Spleen (tissue), 11 donors: ENCODE measurements around the gene TRAM2. TPM values are rescaled to one million over a fixed set of nuclear protein-coding genes. Genes with fewer than 3 reads are reported as not detected.

Source experiments
- DNase-seq: peaks from one replicate; pipeline ENCODE4 v3.0.0-alpha.2; 2020
- H3K27ac ChIP-seq, 8 donors: fragments of 200-600 bp; sonication (generic) in 7 of 8; 1 replicate in 4 of 8; 2 replicates in 4 of 8; pipeline versions ENCODE4 v1.5.0 to v1.8.0; 2016 to 2021; ENCODE audit warnings: inconsistent platforms in 4 of 8, mild to moderate bottlenecking in 4 of 8, moderate library complexity in 1 of 8
- H3K27me3 ChIP-seq, 7 donors: fragments of 200-600 bp; sonication (generic) in 6 of 7; replicated peaks in 1 of 7; 1 replicate in 4 of 7; 2 replicates in 3 of 7; pipeline versions ENCODE4 v1.5.0 to v1.8.0; 2016 to 2021; ENCODE audit warnings: inconsistent platforms in 3 of 7, mild to moderate bottlenecking in 1 of 7
- H3K36me3 ChIP-seq, 6 donors: fragments of 200-600 bp; sonication (generic) in 5 of 6; 1 replicate in 4 of 6; 2 replicates in 2 of 6; pipeline versions ENCODE4 v1.5.0 to v1.8.0; 2016 to 2021; ENCODE audit warnings: inconsistent platforms in 2 of 6
- H3K4me1 ChIP-seq, 6 donors: fragments of 200-600 bp; sonication (generic) in 5 of 6; 1 replicate in 3 of 6; 2 replicates in 3 of 6; pipeline versions ENCODE4 v1.5.0 to v1.8.0; 2016 to 2021; ENCODE audit warnings: inconsistent platforms in 3 of 6
- H3K4me3 ChIP-seq, 8 donors: fragments of 200-600 bp; sonication (generic) in 7 of 8; 1 replicate in 4 of 8; 2 replicates in 4 of 8; pipeline versions ENCODE4 v1.5.0 to v1.8.0; 2016 to 2021; ENCODE audit warnings: inconsistent platforms in 4 of 8, mild to moderate bottlenecking in 4 of 8, moderate library complexity in 2 of 8
- H3K9me3 ChIP-seq, 8 donors: fragments of 200-600 bp; sonication (generic) in 7 of 8; 1 replicate in 4 of 8; 2 replicates in 4 of 8; pipeline versions ENCODE4 v1.5.0 to v1.8.0; 2016 to 2021; ENCODE audit warnings: inconsistent platforms in 4 of 8
- CTCF ChIP-seq, 11 experiments: fragments of 200-600 bp in 7 of 11; fragments of 450-650 bp in 4 of 11; sonication (generic) in 4 of 11; IDR thresholded peaks in 8 of 11; conservative IDR thresholded peaks in 3 of 11; 1 replicate in 7 of 11; 2 replicates in 4 of 11; pipeline versions ENCODE4 v1.4.0 to v1.8.0; 2016 to 2021; ENCODE audit warnings: antibody characterized with exemption in 11 of 11, inconsistent platforms in 4 of 11, mild to moderate bottlenecking in 1 of 11
- POLR2A ChIP-seq, 3 donors: fragments of 450-650 bp; IDR thresholded peaks; one replicate each; pipeline ENCODE4 v1.5.1; 2017; ENCODE audit warnings: antibody characterized with exemption in 3 of 3, mild to moderate bottlenecking in 1 of 3
- POLR2AphosphoS5 ChIP-seq, 3 donors: sonication (generic); formaldehyde crosslinking; IDR thresholded peaks; one replicate each; pipeline ENCODE4 v1.5.1; 2017; ENCODE audit warnings: antibody characterized with exemption in 3 of 3
- WGBS, 5 donors: extraction: QIAGEN DNeasy Blood & Tissue Kit in 3 of 5; methylation state at CpG; one replicate each; pipeline versions ENCODE4 v1.1.5 to v1.1.7; 2013 to 2018; 5-methylcytosine and 5-hydroxymethylcytosine counted together
- intact Hi-C: fragments of 100-400 bp; cut with DNase I; formaldehyde crosslinking; loops from one replicate; pipeline ENCODE4 v1.15.0; 2023; ENCODE audit warnings: low total_unique reads
- polyA plus RNA-seq, 3 donors: library from polyadenylated mRNA; stranded (reverse); fragments of 200-250 nt; gene quantifications; one replicate each; pipeline ENCODE4 v1.2.1, GENCODE V29; 2013
- total RNA-seq, 7 donors: library from RNA; depleted of rRNA in 3 of 7; stranded (reverse); fragments of >200 nt in 3 of 7; fragmentation: NEBNext Ultra II Directional in 4 of 7; extraction: Animal tissue kit (Norgen Biotek cat#: 25700) in 4 of 7; gene quantifications; one replicate each; pipeline versions ENCODE4 v1.1.0 to v1.2.1, GENCODE V29; 2016 to 2021
- donor health status: healthy with polysubstance abuse.
- donor health status: DM: no; HTN: no; CAD: no; lungs with moderate emphysema.
- donor health status: DM: no; HTN: no; CAD: no.
- donor health status: Bipolar disorder and iron deficiency.
- donor health status: healthy.
- donor health status: DM: no; HTN: no; CAD: no.
- donor health status: DM: yes; HTN: yes; CAD: no.

TRAM2 gene
- total and polyA plus RNA-seq, 10 donors = 1.8 to 47.7 (median 32.3) TPM

GRCh38 chr6:52620055-52620905, 43.4 kb upstream of the TRAM2 start:
- intact Hi-C loops = no loop called here
- WGBS, 5 donors = 73 to 88% (median 86%) methylated on average over 2 of the region's 2 CpGs
- Histone ChIP-seq H3K27ac (no peak overlapping the region), H3K27me3 (no peaks in the 10 kb centered on the region), H3K4me3 (no peak overlapping the region), H3K9me3 (peaks cover 0 to 1% (median 0%) of the 10 kb centered on the region in 8 donors), H3K36me3 (no peaks in the 10 kb centered on the region), H3K4me1 (no peaks in the 10 kb centered on the region)
- TF ChIP-seq POLR2AphosphoS5 (IDR thresholded peaks at IDR 0.05) (no peak), POLR2A (IDR thresholded peaks at IDR 0.05) (no peak), CTCF (IDR thresholded peaks at IDR 0.05 in 8 of 11, conservative IDR thresholded peaks at IDR 0.05 in 3 of 11) (no peak)
- no peak for DNase-seq

GRCh38 chr6:52617087-52617486, 40.2 kb upstream of the TRAM2 start:
- Histone ChIP-seq H3K9me3 (no peaks in the 10 kb centered on the region), H3K4me3 (no peak overlapping the region), H3K36me3 (no peaks in the 10 kb centered on the region), H3K27ac (no peak overlapping the region), H3K27me3 (no peaks in the 10 kb centered on the region), H3K4me1 (peaks cover 0 to under 1% (median 0%) of the 10 kb centered on the region in 6 donors)
- WGBS, 5 donors = 70 to 83% (median 81%) methylated on average over 4 of the region's 4 CpGs
- no peak for TF ChIP-seq POLR2A (IDR thresholded peaks at IDR 0.05)
- TF ChIP-seq POLR2AphosphoS5 (IDR thresholded peaks at IDR 0.05) = no peak
- TF ChIP-seq CTCF (IDR thresholded peaks at IDR 0.05 in 8 of 11, conservative IDR thresholded peaks at IDR 0.05 in 3 of 11) = no peak
- no peak for DNase-seq
- intact Hi-C loops = no loop called here

- no peak overlapping the region for H3K4me3 ChIP-seq
- H3K27ac ChIP-seq = no peak overlapping the region
- intact Hi-C loops = no loop called here
- no peak for TF ChIP-seq POLR2A (IDR thresholded peaks at IDR 0.05)
- TF ChIP-seq CTCF (IDR thresholded peaks at IDR 0.05 in 8 of 11, conservative IDR thresholded peaks at IDR 0.05 in 3 of 11) = no peak
- no peak for TF ChIP-seq POLR2AphosphoS5 (IDR thresholded peaks at IDR 0.05)
- H3K27me3 ChIP-seq = no peaks in the 10 kb centered on the region
- H3K9me3 ChIP-seq = no peaks in the 10 kb centered on the region
- no peak for DNase-seq
- 86 to 96% (median 95%) methylated on average over 2 of the region's 2 CpGs for WGBS, 5 donors
- H3K4me1 ChIP-seq = peaks cover 0 to 9% (median 3%) of the 10 kb centered on the region in 6 donors
- no peaks in the 10 kb centered on the region for H3K36me3 ChIP-seq
Measured at GRCh38 chr6:52616059-52616690, 39.3 kb upstream of the TRAM2 start.
